Kidney glomerular epithelial cell (primary cell): Measurements from ENCODE around the gene FAM43B.

Experiments used
- DNase-seq: peaks from one replicate; lab custom pipeline; 2025; lab: John Stamatoyannopoulos, UW

FAM43B gene

GRCh38 chr1:20552728-20553445 lies 514 bp downstream of the FAM43B start:
- no peak for DNase-seq

- no peak for DNase-seq
Observed at GRCh38 chr1:20555025-20555757, 2.8 kb downstream of the FAM43B start.

GRCh38 chr1:20555758-20556120 lies 3.4 kb downstream of the FAM43B start:
- DNase-seq = no peak

GRCh38 chr1:20558191-20558590 lies 5.8 kb downstream of the FAM43B start:
- no peak for DNase-seq

GRCh38 chr1:20560966-20561365 lies 8.6 kb downstream of the FAM43B start:
- no peak for DNase-seq

GRCh38 chr1:20565234-20565633 lies 12.9 kb downstream of the FAM43B start:
- DNase-seq = no peak

- DNase-seq = no peak
Observed at GRCh38 chr1:20569523-20570098, 17.2 kb downstream of the FAM43B start.

GRCh38 chr1:20571427-20571826 lies 19.1 kb downstream of the FAM43B start:
- DNase-seq = no peak

- no peak for DNase-seq
Observed at GRCh38 chr1:20573987-20574386, 21.6 kb downstream of the FAM43B start.

- DNase-seq = peak; percentile 33
Observed at GRCh38 chr1:20574686-20575540, 22.5 kb downstream of the FAM43B start.

GRCh38 chr1:20575541-20576336 lies 23.4 kb downstream of the FAM43B start:
- DNase-seq = no peak

GRCh38 chr1:20578062-20578461 lies 25.7 kb downstream of the FAM43B start:
- peak; percentile 8 for DNase-seq

GRCh38 chr1:20578721-20579395 lies 26.5 kb downstream of the FAM43B start:
- no peak for DNase-seq

GRCh38 chr1:20584890-20585289 lies 32.5 kb downstream of the FAM43B start:
- no peak for DNase-seq

- DNase-seq = no peak
Observed at GRCh38 chr1:20586953-20587660, 34.7 kb downstream of the FAM43B start.

GRCh38 chr1:20587661-20588053 lies 35.3 kb downstream of the FAM43B start:
- no peak for DNase-seq

GRCh38 chr1:20588634-20589225 lies 36.4 kb downstream of the FAM43B start, which contains the start of gene CDA:
Gene CDA, plus strand, starts transcription at chr1:20589097. Its CDS starts 33 bp downstream, at chr1:20589130.
- DNase-seq = no peak

GRCh38 chr1:20589331-20590278 lies 37.2 kb downstream of the FAM43B start:
- DNase-seq = peak; percentile 26
